Endodermal cell (in vitro differentiated cells): ENCODE measurements around the gene CPED1. TPM values are rescaled to one million over a fixed set of nuclear protein-coding genes. Genes with fewer than 3 reads are reported as not detected.
A peak's percentile ranks its signal among the peaks of the same experiment; 100 is the strongest.

Source experiments
- DNase-seq: peaks from one replicate; pipeline ENCODE4 v3.0.0-alpha.2; 2017
- H3K27ac ChIP-seq: 2 replicates; pipeline ENCODE4 v1.5.1; 2013; ENCODE audit warnings: mild to moderate bottlenecking, low read depth, low read length, moderate library complexity
- H3K27me3 ChIP-seq: 2 replicates; pipeline ENCODE4 v1.6.1; 2013; ENCODE audit warnings: mild to moderate bottlenecking, low read length, moderate library complexity; ENCODE audit not compliant: insufficient read depth, control insufficient read depth, poor library complexity, severe bottlenecking
- H3K36me3 ChIP-seq: 2 replicates; pipeline ENCODE4 v1.7.0; 2013; ENCODE audit warnings: mild to moderate bottlenecking, low read length, moderate library complexity; ENCODE audit not compliant: control insufficient read depth, insufficient read depth
- H3K4me1 ChIP-seq: one replicate; pipeline ENCODE4 v1.7.0; 2013; ENCODE audit warnings: low read length; ENCODE audit not compliant: control insufficient read depth, insufficient read depth
- H3K4me3 ChIP-seq: 2 replicates; pipeline ENCODE4 v1.5.1; 2013; ENCODE audit warnings: mild to moderate bottlenecking, low read length, moderate library complexity
- H3K9ac ChIP-seq: 2 replicates; pipeline ENCODE4 v1.6.1; 2013; ENCODE audit warnings: mild to moderate bottlenecking, low read length, moderate library complexity; ENCODE audit not compliant: poor library complexity, severe bottlenecking; ENCODE audit errors: extremely low read depth
- H3K9me3 ChIP-seq: 2 replicates; pipeline ENCODE4 v1.6.1; 2013; ENCODE audit warnings: mild to moderate bottlenecking, low read length, moderate library complexity; ENCODE audit not compliant: control insufficient read depth
- H3K27ac Mint-ChIP-seq: 2 replicates; pipeline ENCODE4 v1.8.0; 2020; ENCODE audit warnings: mixed read lengths
- H3K27me3 Mint-ChIP-seq: 2 replicates; pipeline ENCODE4 v1.8.0; 2021; ENCODE audit warnings: mild to moderate bottlenecking, mixed read lengths; ENCODE audit not compliant: insufficient read depth
- H3K36me3 Mint-ChIP-seq: 2 replicates; pipeline ENCODE4 v1.8.0; 2020; ENCODE audit warnings: low read depth, mixed read lengths
- H3K4me1 Mint-ChIP-seq: 2 replicates; pipeline ENCODE4 v1.8.0; 2020; ENCODE audit warnings: mixed read lengths
- H3K4me3 Mint-ChIP-seq: 2 replicates; pipeline ENCODE4 v1.8.0; 2020; ENCODE audit warnings: mild to moderate bottlenecking, moderate library complexity, mixed read lengths
- H3K9me3 Mint-ChIP-seq: 2 replicates; pipeline ENCODE4 v1.8.0; 2020; ENCODE audit warnings: mild to moderate bottlenecking, mixed read lengths
- CTCF ChIP-seq: fragments of 200-600 bp; sonication (generic); conservative IDR thresholded peaks from 2 replicates; pipeline ENCODE4 v1.5.0; 2021; ENCODE audit warnings: antibody characterized with exemption, mild to moderate bottlenecking
- WGBS, 2 experiments: methylation state at CpG; one replicate each; pipeline versions ENCODE4 v1.1.5 to v1.1.7; 2013; ENCODE audit warnings: missing lambda C conversion rate in 2 of 2, mixed read lengths in 1 of 2; ENCODE audit not compliant: insufficient coverage in 1 of 2, insufficient read length in 1 of 2; 5-methylcytosine and 5-hydroxymethylcytosine counted together
- total RNA-seq, 2 donors: library from RNA; stranded (reverse); fragmentation: NEBNext Ultra II Directional in 1 of 2; extraction: Animal tissue kit (Norgen Biotek cat#: 25700) in 1 of 2; gene quantifications; 2 replicates in 1 of 2; 3 replicates in 1 of 2; pipeline ENCODE4 v1.2.1, GENCODE V29; 2021

The CPED1 gene
- total RNA-seq, 2 donors from 2014 or later = 1.1 TPM; not detected in 1

GRCh38 chr7:121303422-121304101, 315.1 kb downstream of the CPED1 start:
- H3K4me3 ChIP-seq = no peak overlapping the region
- Mint-ChIP-seq H3K4me1 (peaks cover 6% of the 10 kb centered on the region), H3K36me3 (no peaks in the 10 kb centered on the region), H3K27ac (no peak overlapping the region), H3K27me3 (no peaks in the 10 kb centered on the region), H3K9me3 (no peaks in the 10 kb centered on the region), H3K4me3 (no peak overlapping the region)
- H3K4me1 ChIP-seq = peaks cover 2% of the 10 kb centered on the region
- no peak overlapping the region for H3K9ac ChIP-seq
- H3K27me3 ChIP-seq = no peaks in the 10 kb centered on the region
- TF ChIP-seq CTCF = peak; percentile 49
- H3K9me3 ChIP-seq = no peaks in the 10 kb centered on the region
- DNase-seq = no peak
- H3K27ac ChIP-seq = no peak overlapping the region
- H3K36me3 ChIP-seq = no peaks in the 10 kb centered on the region
- 93 to 100% methylated on average over 2 to 6 of the region's 6 CpGs for WGBS, 2 experiments

GRCh38 chr7:121304102-121304658, 315.7 kb downstream of the CPED1 start:
- Histone ChIP-seq H3K9me3 (no peaks in the 10 kb centered on the region), H3K27me3 (no peaks in the 10 kb centered on the region), H3K27ac (no peak overlapping the region), H3K36me3 (no peaks in the 10 kb centered on the region), H3K4me3 (no peak overlapping the region), H3K4me1 (peaks cover 2% of the 10 kb centered on the region), H3K9ac (no peak overlapping the region)
- no peaks in the 10 kb centered on the region for H3K27me3 Mint-ChIP-seq
- TF ChIP-seq CTCF = no peak
- H3K36me3 Mint-ChIP-seq = no peaks in the 10 kb centered on the region
- 100% methylated on average over 1 of the region's 1 CpG; no CpG with 5 or more reads in 1 of the 2 experiments for WGBS, 2 experiments
- H3K4me1 Mint-ChIP-seq = peaks cover 6% of the 10 kb centered on the region
- no peaks in the 10 kb centered on the region for H3K9me3 Mint-ChIP-seq
- no peak overlapping the region for H3K4me3 Mint-ChIP-seq
- no peak overlapping the region for H3K27ac Mint-ChIP-seq
- DNase-seq = no peak

- no peak for DNase-seq
- peaks cover 4% of the 10 kb centered on the region for H3K9me3 Mint-ChIP-seq
- Histone ChIP-seq H3K27ac (no peak overlapping the region), H3K27me3 (no peaks in the 10 kb centered on the region), H3K9me3 (peaks cover under 1% of the 10 kb centered on the region), H3K4me1 (peaks cover 2% of the 10 kb centered on the region), H3K4me3 (no peak overlapping the region), H3K36me3 (no peaks in the 10 kb centered on the region), H3K9ac (no peak overlapping the region)
- TF ChIP-seq CTCF = no peak
- H3K36me3 Mint-ChIP-seq = no peaks in the 10 kb centered on the region
- H3K4me1 Mint-ChIP-seq = peaks cover 6% of the 10 kb centered on the region
- H3K27ac Mint-ChIP-seq = no peak overlapping the region
- no peaks in the 10 kb centered on the region for H3K27me3 Mint-ChIP-seq
- WGBS, 2 experiments = 95 to 100% methylated on average over 2 to 3 of the region's 3 CpGs
- no peak overlapping the region for H3K4me3 Mint-ChIP-seq
Measured at GRCh38 chr7:121305109-121305508, 316.6 kb downstream of the CPED1 start.
